GM12878 (cell line): Measurements from ENCODE around the gene SOX6.

ENCODE experiments used
- CEBPZ ChIP-seq: fragments of 150-350 bp; IDR thresholded peaks from 2 replicates; pipeline ENCODE4 v1.6.1; 2016; ENCODE audit warnings: low read depth, low read length
- ESRRA ChIP-seq: IDR thresholded peaks from 2 replicates; pipeline ENCODE4 v1.6.1; 2012; ENCODE audit warnings: mild to moderate bottlenecking, low read length, improper control_type of control experiment

- no peak for TF ChIP-seq ESRRA
- no peak for TF ChIP-seq CEBPZ
Observed at GRCh38 chr11:16336721-16337120, 19.6 kb downstream of the SOX6 start.
